Measurements from ENCODE around the gene MYMK.

MYMK gene

GRCh38 chr9:133505186-133505830 lies 19.5 kb downstream of the MYMK start:
- peak; percentile 34 for DNase-seq (ENCODE audit: low spot score)

- no peak for DNase-seq (ENCODE audit: low spot score)
Measured at GRCh38 chr9:133502112-133502511, 22.6 kb downstream of the MYMK start.

- no peak for DNase-seq (ENCODE audit: low spot score)
Measured at GRCh38 chr9:133499892-133500270, 24.9 kb downstream of the MYMK start.

- DNase-seq (ENCODE audit: low spot score): no peak
Measured at GRCh38 chr9:133499132-133499891, 25.4 kb downstream of the MYMK start.

GRCh38 chr9:133496861-133497842 lies 27.6 kb downstream of the MYMK start:
- DNase-seq (ENCODE audit: low spot score): no peak

- no peak for DNase-seq (ENCODE audit: low spot score)
Measured at GRCh38 chr9:133495327-133496293, 29.1 kb downstream of the MYMK start.

- no peak for DNase-seq (ENCODE audit: low spot score)
Measured at GRCh38 chr9:133494636-133495326, 30.0 kb downstream of the MYMK start.

GRCh38 chr9:133493845-133494540 lies 30.8 kb downstream of the MYMK start:
- DNase-seq (ENCODE audit: low spot score): no peak

- DNase-seq (ENCODE audit: low spot score): no peak
Measured at GRCh38 chr9:133493428-133493827, 31.3 kb downstream of the MYMK start.

- peak; percentile 53 for DNase-seq (ENCODE audit: low spot score)
Measured at GRCh38 chr9:133492061-133493021, 32.4 kb downstream of the MYMK start.

- no peak for DNase-seq (ENCODE audit: low spot score)
Measured at GRCh38 chr9:133491656-133491925, 33.2 kb downstream of the MYMK start.

- no peak for DNase-seq (ENCODE audit: low spot score)
Measured at GRCh38 chr9:133490865-133491655, 33.7 kb downstream of the MYMK start.

GRCh38 chr9:133490201-133490681 lies 34.5 kb downstream of the MYMK start:
- peak; percentile 9 for DNase-seq (ENCODE audit: low spot score)

- no peak for DNase-seq (ENCODE audit: low spot score)
Measured at GRCh38 chr9:133489253-133490190, 35.2 kb downstream of the MYMK start.

- no peak for DNase-seq (ENCODE audit: low spot score)
Measured at GRCh38 chr9:133488686-133489252, 36.0 kb downstream of the MYMK start.

GRCh38 chr9:133487331-133487725 lies 37.4 kb downstream of the MYMK start:
- no peak for DNase-seq (ENCODE audit: low spot score)
